ENCODE results near the gene MAMSTR.
A peak's percentile ranks its signal among the peaks of the same experiment; 100 is the strongest.
"Not testable (repeated sequence)": the region's sequence is repeated elsewhere in the genome, so short reads cannot be mapped to it uniquely, and the experiment has no call there.

The MAMSTR gene

GRCh38 chr19:48719263-48720171, at the start of gene MAMSTR:
TSS of gene MAMSTR (minus strand) at chr19:48719725. CDS start at chr19:48719031, 694 bp downstream.
- DNase-seq: no peak

GRCh38 chr19:48768994-48769713, 49.6 kb upstream of the MAMSTR start:
- DNase-seq: no peak

- DNase-seq: not testable (repeated sequence)
Measured at GRCh38 chr19:48768171-48768753, 48.7 kb upstream of the MAMSTR start.

- DNase-seq: not testable (repeated sequence)
Measured at GRCh38 chr19:48765816-48766215, 46.3 kb upstream of the MAMSTR start.

GRCh38 chr19:48760504-48761205, 41.1 kb upstream of the MAMSTR start:
- no peak for DNase-seq

- no peak for DNase-seq
Measured at GRCh38 chr19:48757741-48758144, 38.2 kb upstream of the MAMSTR start.

GRCh38 chr19:48757089-48757675, 37.7 kb upstream of the MAMSTR start:
- no peak for DNase-seq

GRCh38 chr19:48756686-48757085, 37.2 kb upstream of the MAMSTR start:
- no peak for DNase-seq

- no peak for DNase-seq
Measured at GRCh38 chr19:48756212-48756611, 36.7 kb upstream of the MAMSTR start.

- no peak for DNase-seq
Measured at GRCh38 chr19:48755787-48756186, 36.3 kb upstream of the MAMSTR start.

GRCh38 chr19:48755084-48755641, 35.6 kb upstream of the MAMSTR start, which contains the start of gene FGF21:
TSS of gene FGF21 (plus strand) at chr19:48755524. CDS start at chr19:48756237, 713 bp downstream.
- DNase-seq: no peak

- DNase-seq: peak; percentile 12 to 51
Measured at GRCh38 chr19:48752496-48753365, 33.2 kb upstream of the MAMSTR start, which contains the start of gene FUT1. TSS of gene FUT1 (minus strand) at chr19:48752641. CDS start at chr19:48751281, 1,360 bp downstream.

GRCh38 chr19:48751845-48752495, 32.4 kb upstream of the MAMSTR start:
- DNase-seq: peak in 1 of 2 donors; percentile 14

- DNase-seq: no peak
Measured at GRCh38 chr19:48750771-48751504, 31.4 kb upstream of the MAMSTR start.

GRCh38 chr19:48750351-48750750, 30.8 kb upstream of the MAMSTR start:
- DNase-seq: no peak

GRCh38 chr19:48749571-48750198, 30.2 kb upstream of the MAMSTR start:
- DNase-seq: no peak

- peak; percentile 70 to 73 for DNase-seq
Measured at GRCh38 chr19:48746738-48747575, 27.4 kb upstream of the MAMSTR start, which contains the start of gene IZUMO1. TSS of gene IZUMO1 (minus strand) at chr19:48746909. CDS start at chr19:48745859, 1,050 bp downstream.

- DNase-seq: no peak
Measured at GRCh38 chr19:48746110-48746509, 26.6 kb upstream of the MAMSTR start.

Data from CD4-positive, alpha-beta T cell treated with Interferon alpha-2 for 1 hour (primary cell).